Transverse colon (tissue), 4 donors: ENCODE data around the gene STK10. TPM values are rescaled to one million over a fixed set of nuclear protein-coding genes. Genes with fewer than 3 reads are reported as not detected.

Experiments
- DNase-seq: peaks from one replicate; pipeline ENCODE4 v3.0.0-alpha.2; 2019
- H3K27ac ChIP-seq, 4 donors: fragments of 200-600 bp; sonication (generic); 2 replicates each; pipeline ENCODE4 v1.5.1; 2016 to 2018; ENCODE audit warnings: inconsistent platforms in 4 of 4
- H3K27me3 ChIP-seq: fragments of 200-600 bp; sonication (generic); 2 replicates; pipeline ENCODE4 v1.5.1; 2017; ENCODE audit warnings: inconsistent platforms
- H3K36me3 ChIP-seq, 4 donors: fragments of 200-600 bp; sonication (generic); 2 replicates each; pipeline ENCODE4 v1.5.1; 2017 to 2019; ENCODE audit warnings: inconsistent platforms in 4 of 4
- H3K4me1 ChIP-seq, 4 donors: fragments of 200-600 bp; sonication (generic); 2 replicates each; pipeline ENCODE4 v1.5.1; 2017 to 2020; ENCODE audit warnings: inconsistent platforms in 4 of 4
- H3K4me3 ChIP-seq, 4 donors: fragments of 200-600 bp; sonication (generic); 1 replicate in 1 of 4; 2 replicates in 3 of 4; pipeline versions ENCODE4 v1.5.1 to v1.6.1; 2017 to 2019; ENCODE audit warnings: inconsistent platforms in 4 of 4
- H3K9me3 ChIP-seq, 2 donors: fragments of 200-600 bp; sonication (generic); 2 replicates each; pipeline ENCODE4 v1.5.1; 2017 to 2019; ENCODE audit warnings: inconsistent platforms in 2 of 2
- CTCF ChIP-seq, 5 experiments: fragments of 200-600 bp in 3 of 5; fragments of 450-650 bp in 2 of 5; sonication (generic) in 3 of 5; IDR thresholded peaks; 1 replicate in 2 of 5; 2 replicates in 3 of 5; pipeline ENCODE4 v1.5.1; 2016 to 2017; ENCODE audit warnings: antibody characterized with exemption in 5 of 5, inconsistent platforms in 3 of 5, mild to moderate bottlenecking in 2 of 5, moderate library complexity in 1 of 5
- EP300 ChIP-seq: sonication (generic); formaldehyde crosslinking; IDR thresholded peaks from one replicate; pipeline ENCODE4 v1.6.1; 2017; ENCODE audit warnings: antibody characterized with exemption, low read depth
- POLR2A ChIP-seq: fragments of 450-650 bp; IDR thresholded peaks from one replicate; pipeline ENCODE4 v1.6.1; 2016; ENCODE audit warnings: antibody characterized with exemption, mild to moderate bottlenecking, moderate library complexity
- POLR2AphosphoS5 ChIP-seq, 3 donors: sonication (generic); formaldehyde crosslinking; IDR thresholded peaks; one replicate each; pipeline ENCODE4 v1.6.1; 2016; ENCODE audit warnings: antibody characterized with exemption in 3 of 3
- WGBS, 2 donors: methylation state at CpG; one replicate each; pipeline ENCODE4 v1.1.5; 2018; ENCODE audit warnings: low coverage in 1 of 2; 5-methylcytosine and 5-hydroxymethylcytosine counted together
- in situ Hi-C, 4 donors: fragments of 200-750 bp; cut with MboI; loops; one replicate each; pipeline versions ENCODE4 v1.15.0 to v1.15.1; 2017; ENCODE audit warnings: low sequenced_read_pairs in 3 of 4, low pct_ligation_motif_present in 1 of 4, low pct_unique_long_range_greater_than_20kb in 1 of 4
- intact Hi-C: fragments of 100-400 bp; cut with DNase I; formaldehyde crosslinking; loops from one replicate; pipeline ENCODE4 v1.15.1; 2023; ENCODE audit warnings: low total_unique reads
- total RNA-seq, 4 donors: library from RNA; depleted of rRNA; stranded (reverse); fragments of >200 nt; gene quantifications; one replicate each; pipeline ENCODE4 v1.1.0, GENCODE V29; 2016

Gene STK10
- total RNA-seq, 4 donors from 2014 or later, result 21.2 to 207 (median 49.3) TPM

- no peak overlapping the region for H3K27ac ChIP-seq
- TF ChIP-seq POLR2AphosphoS5 (IDR thresholded peaks at IDR 0.05) (no peak), CTCF (IDR thresholded peaks at IDR 0.05) (no peak), EP300 (no peak), POLR2A (no peak)
- H3K27me3 ChIP-seq, result no peaks in the 10 kb centered on the region
- WGBS, 2 donors, result 95 to 100% methylated on average over 2 to 3 of the region's 3 CpGs
- H3K4me1 ChIP-seq, result peaks cover 0 to 7% (median 2%) of the 10 kb centered on the region in 4 donors
- intact Hi-C loops (no loop called here), in situ Hi-C loops (no loop called here)
- no peak overlapping the region for H3K4me3 ChIP-seq
- peaks cover 0 to 4% (median 0%) of the 10 kb centered on the region in 4 donors for H3K36me3 ChIP-seq
- DNase-seq, result no peak
- H3K9me3 ChIP-seq, result no peaks in the 10 kb centered on the region
Observed at GRCh38 chr5:172055996-172056395, 132.0 kb downstream of the STK10 start.

- Histone ChIP-seq H3K27ac (no peak overlapping the region), H3K27me3 (no peaks in the 10 kb centered on the region), H3K9me3 (no peaks in the 10 kb centered on the region), H3K36me3 (peaks cover 0 to 7% (median 0%) of the 10 kb centered on the region in 4 donors), H3K4me1 (peaks cover 0 to 7% (median 2%) of the 10 kb centered on the region in 4 donors), H3K4me3 (no peak overlapping the region)
- TF ChIP-seq POLR2AphosphoS5 (IDR thresholded peaks at IDR 0.05) (no peak), CTCF (IDR thresholded peaks at IDR 0.05) (no peak), EP300 (no peak), POLR2A (no peak)
- intact Hi-C loops, result no loop called here
- in situ Hi-C loops, result no loop called here
- 96 to 97% methylated on average over 6 to 19 of the region's 19 CpGs for WGBS, 2 donors
- no peak for DNase-seq
Observed at GRCh38 chr5:172055421-172055820, 132.6 kb downstream of the STK10 start.

- DNase-seq, result no peak
- Histone ChIP-seq H3K36me3 (peaks cover 0 to 4% (median 0%) of the 10 kb centered on the region in 4 donors), H3K27me3 (no peaks in the 10 kb centered on the region), H3K9me3 (no peaks in the 10 kb centered on the region), H3K4me3 (no peak overlapping the region), H3K4me1 (peaks cover 0 to 7% (median 2%) of the 10 kb centered on the region in 4 donors), H3K27ac (no peak overlapping the region)
- intact Hi-C loops, result no loop called here
- in situ Hi-C loops, result no loop called here
- 91 to 100% methylated on average over 2 to 9 of the region's 11 CpGs for WGBS, 2 donors
- no peak for TF ChIP-seq POLR2A
- TF ChIP-seq POLR2AphosphoS5 (IDR thresholded peaks at IDR 0.05), result no peak
- TF ChIP-seq CTCF (IDR thresholded peaks at IDR 0.05), result no peak
- TF ChIP-seq EP300, result no peak
Observed at GRCh38 chr5:172054611-172055153, 133.3 kb downstream of the STK10 start.

GRCh38 chr5:172052450-172053236 is 135.4 kb downstream of the STK10 start:
- peak overlapping the region in 1 of 4 donors; percentile 25 for H3K27ac ChIP-seq
- DNase-seq, result peak; percentile 18
- intact Hi-C loops, result no loop called here

More at GRCh38 chr5:172052450-172053236, 135.4 kb downstream of the STK10 start:
- H3K9me3 ChIP-seq, result no peaks in the 10 kb centered on the region
- H3K4me1 ChIP-seq, result peaks cover 0 to 7% (median 2%) of the 10 kb centered on the region in 4 donors
- no peaks in the 10 kb centered on the region for H3K27me3 ChIP-seq
- H3K4me3 ChIP-seq, result no peak overlapping the region
- peak in 1 of 5 experiments; percentile 5 for TF ChIP-seq CTCF (IDR thresholded peaks at IDR 0.05)
- no peak for TF ChIP-seq EP300
- TF ChIP-seq POLR2AphosphoS5 (IDR thresholded peaks at IDR 0.05), result peak in 1 of 3 donors; percentile 32
- no peak for TF ChIP-seq POLR2A
- in situ Hi-C loops, result no loop called here
- 86 to 93% methylated on average over 8 to 18 of the region's 19 CpGs for WGBS, 2 donors
- peaks cover 0 to 4% (median 0%) of the 10 kb centered on the region in 4 donors for H3K36me3 ChIP-seq
